Activated naive CD4-positive, alpha-beta T cell (primary cell): Measurements from ENCODE around the gene KRABD2.
"Not testable (repeated sequence)": the region's sequence is repeated elsewhere in the genome, so short reads cannot be mapped to it uniquely, and the experiment has no call there.

ENCODE experiments used
- DNase-seq, 4 experiments: peaks; one replicate each; lab custom pipeline; 2025; lab: John Stamatoyannopoulos, UW

The KRABD2 gene

GRCh38 chr17:8376271-8377067 is at the start of gene KRABD2:
TSS of gene KRABD2 (minus strand) at chr17:8376704.
- DNase-seq, result peak; percentile 75 to 88 (median 84)

- no peak for DNase-seq
These were observed 45.1 kb upstream of the KRABD2 start for GRCh38 chr17:8421571-8421970.

GRCh38 chr17:8420041-8420934 is 43.8 kb upstream of the KRABD2 start:
- DNase-seq, result no peak

GRCh38 chr17:8419305-8419704 is 42.8 kb upstream of the KRABD2 start:
- no peak for DNase-seq

- DNase-seq, result no peak
These were observed 42.0 kb upstream of the KRABD2 start for GRCh38 chr17:8418471-8418870.

GRCh38 chr17:8417806-8418205 is 41.3 kb upstream of the KRABD2 start:
- no peak for DNase-seq

- DNase-seq, result no peak
These were observed 37.4 kb upstream of the KRABD2 start for GRCh38 chr17:8413938-8414337.

GRCh38 chr17:8413328-8413727 is 36.8 kb upstream of the KRABD2 start:
- DNase-seq, result no peak

- no peak for DNase-seq
These were observed 35.6 kb upstream of the KRABD2 start for GRCh38 chr17:8412089-8412488.

GRCh38 chr17:8410883-8411238 is 34.4 kb upstream of the KRABD2 start:
- no peak for DNase-seq

- peak; percentile 14 to 72 (median 62) for DNase-seq
These were observed 33.7 kb upstream of the KRABD2 start for GRCh38 chr17:8409966-8410882.

GRCh38 chr17:8408371-8408770 is 31.9 kb upstream of the KRABD2 start:
- DNase-seq, result no peak

- no peak for DNase-seq
These were observed 29.7 kb upstream of the KRABD2 start for GRCh38 chr17:8406174-8406573.

- DNase-seq, result no peak
These were observed 29.1 kb upstream of the KRABD2 start for GRCh38 chr17:8405499-8406016.

- no peak for DNase-seq
These were observed 26.5 kb upstream of the KRABD2 start for GRCh38 chr17:8402921-8403536.

GRCh38 chr17:8401107-8401506 is 24.6 kb upstream of the KRABD2 start:
- DNase-seq, result no peak

- no peak for DNase-seq
These were observed 22.5 kb upstream of the KRABD2 start for GRCh38 chr17:8398980-8399379.

- no peak for DNase-seq
These were observed 21.1 kb upstream of the KRABD2 start, which contains the start of gene RNF222 for GRCh38 chr17:8397636-8398035. TSS of gene RNF222 (minus strand) at chr17:8397827. CDS start at chr17:8393461, 4,366 bp downstream.

GRCh38 chr17:8394497-8394896 is 18.0 kb upstream of the KRABD2 start:
- not testable (repeated sequence) for DNase-seq

GRCh38 chr17:8393470-8394231 is 17.1 kb upstream of the KRABD2 start:
- DNase-seq, result peak in 2 of 4 experiments; percentile 14 to 15
